ENCODE data around the gene PTPRC.

PTPRC gene

GRCh38 chr1:198693321-198693720 is 54.5 kb downstream of the PTPRC start:
- no peak for DNase-seq (ENCODE audit: low read depth)
- no peak overlapping the region for H3K4me3 ChIP-seq (ENCODE audit: control insufficient read depth, low read depth, low read length)
- TF ChIP-seq CTCF (conservative IDR thresholded peaks at IDR 0.05; ENCODE audit: control insufficient read depth, insufficient read depth, low read depth, low read length) = no peak

- no peak overlapping the region for H3K4me3 ChIP-seq (ENCODE audit: control insufficient read depth, low read depth, low read length)
- TF ChIP-seq CTCF (conservative IDR thresholded peaks at IDR 0.05; ENCODE audit: control insufficient read depth, insufficient read depth, low read depth, low read length) = no peak
- DNase-seq (ENCODE audit: low read depth) = no peak
Measured at GRCh38 chr1:198694542-198694941, 55.7 kb downstream of the PTPRC start.

- no peak for DNase-seq (ENCODE audit: low read depth)
- TF ChIP-seq CTCF (conservative IDR thresholded peaks at IDR 0.05; ENCODE audit: control insufficient read depth, insufficient read depth, low read depth, low read length) = no peak
- no peak overlapping the region for H3K4me3 ChIP-seq (ENCODE audit: control insufficient read depth, low read depth, low read length)
Measured at GRCh38 chr1:198696211-198696610, 57.4 kb downstream of the PTPRC start.

- peak; percentile 83 for TF ChIP-seq CTCF (conservative IDR thresholded peaks at IDR 0.05; ENCODE audit: control insufficient read depth, insufficient read depth, low read depth, low read length)
- DNase-seq (ENCODE audit: low read depth) = peak; percentile 35
- no peak overlapping the region for H3K4me3 ChIP-seq (ENCODE audit: control insufficient read depth, low read depth, low read length)
Measured at GRCh38 chr1:198699167-198700015, 60.6 kb downstream of the PTPRC start.

- no peak for TF ChIP-seq CTCF (conservative IDR thresholded peaks at IDR 0.05; ENCODE audit: control insufficient read depth, insufficient read depth, low read depth, low read length)
- DNase-seq (ENCODE audit: low read depth) = no peak
- H3K4me3 ChIP-seq (ENCODE audit: control insufficient read depth, low read depth, low read length) = no peak overlapping the region
Measured at GRCh38 chr1:198700016-198700392, 61.2 kb downstream of the PTPRC start.

- TF ChIP-seq CTCF (conservative IDR thresholded peaks at IDR 0.05; ENCODE audit: control insufficient read depth, insufficient read depth, low read depth, low read length) = no peak
- no peak for DNase-seq (ENCODE audit: low read depth)
- H3K4me3 ChIP-seq (ENCODE audit: control insufficient read depth, low read depth, low read length) = no peak overlapping the region
Measured at GRCh38 chr1:198700396-198700795, 61.6 kb downstream of the PTPRC start.
